GM20000 (cell line): ENCODE results near the gene IFITM10.
"Not testable (repeated sequence)": the region's sequence is repeated elsewhere in the genome, so short reads cannot be mapped to it uniquely, and the experiment has no call there.

Experiments
- DNase-seq: peaks from one replicate; pipeline ENCODE4 v3.0.0; 2012; ENCODE audit warnings: low spot score
- CTCF ChIP-seq: IDR thresholded peaks from 2 replicates; pipeline ENCODE4 v1.5.1; 2012; ENCODE audit warnings: mild to moderate bottlenecking, control low read depth; ENCODE audit errors: extremely low read depth, missing control alignments

Gene IFITM10

DNA sequence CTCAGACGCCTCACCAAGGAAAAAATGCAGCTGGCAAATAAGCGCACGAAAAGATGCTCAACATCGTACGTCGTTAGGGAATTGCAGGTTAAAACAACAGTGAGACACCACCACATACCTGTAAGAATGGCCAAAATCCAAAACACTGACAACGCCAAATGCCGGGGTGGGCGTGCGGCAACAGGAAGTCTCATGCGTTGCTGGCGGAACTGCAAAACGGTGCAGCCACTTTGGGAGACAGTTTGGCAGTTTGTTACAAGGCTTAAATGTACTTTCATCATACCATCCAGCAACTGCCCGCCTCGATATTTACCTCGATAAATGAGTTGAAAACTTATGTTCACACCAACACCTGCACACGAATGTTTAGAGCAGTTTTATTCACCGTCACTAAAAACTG, 20.9 kb upstream of the IFITM10 start:
- TF ChIP-seq CTCF: no peak
- DNase-seq: no peak

DNA sequence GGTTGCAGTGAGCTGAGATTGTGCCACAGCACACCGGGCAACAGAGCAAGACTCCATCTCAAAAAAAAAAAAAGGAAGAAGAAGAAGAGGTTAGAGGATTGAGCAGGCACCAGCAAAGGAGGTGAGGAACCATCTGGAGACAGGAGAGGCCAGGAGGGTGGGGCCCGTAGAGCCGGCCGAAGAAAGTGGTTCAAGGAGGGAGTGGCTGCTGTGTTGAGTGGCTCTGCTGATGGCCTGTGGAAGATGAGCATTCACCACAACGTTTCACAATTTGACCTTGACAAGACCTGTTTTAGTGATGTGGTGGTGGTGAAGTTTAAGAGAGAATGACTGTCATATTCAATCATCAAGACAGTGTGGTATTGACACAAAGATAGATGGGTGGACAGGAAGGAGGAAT, 20.1 kb upstream of the IFITM10 start:
- TF ChIP-seq CTCF: no peak
- no peak for DNase-seq

GRCh38 chr11:1770061-1770460, 19.7 kb upstream of the IFITM10 start:
- no peak for TF ChIP-seq CTCF
- DNase-seq: no peak

GRCh38 chr11:1769304-1769936, 19.0 kb upstream of the IFITM10 start:
- not testable (repeated sequence) for DNase-seq

GRCh38 chr11:1768141-1768469, 17.7 kb upstream of the IFITM10 start:
- TF ChIP-seq CTCF: no peak
- no peak for DNase-seq

- DNase-seq: no peak
- TF ChIP-seq CTCF: no peak
These were observed 17.2 kb upstream of the IFITM10 start for GRCh38 chr11:1767399-1768140.

DNA sequence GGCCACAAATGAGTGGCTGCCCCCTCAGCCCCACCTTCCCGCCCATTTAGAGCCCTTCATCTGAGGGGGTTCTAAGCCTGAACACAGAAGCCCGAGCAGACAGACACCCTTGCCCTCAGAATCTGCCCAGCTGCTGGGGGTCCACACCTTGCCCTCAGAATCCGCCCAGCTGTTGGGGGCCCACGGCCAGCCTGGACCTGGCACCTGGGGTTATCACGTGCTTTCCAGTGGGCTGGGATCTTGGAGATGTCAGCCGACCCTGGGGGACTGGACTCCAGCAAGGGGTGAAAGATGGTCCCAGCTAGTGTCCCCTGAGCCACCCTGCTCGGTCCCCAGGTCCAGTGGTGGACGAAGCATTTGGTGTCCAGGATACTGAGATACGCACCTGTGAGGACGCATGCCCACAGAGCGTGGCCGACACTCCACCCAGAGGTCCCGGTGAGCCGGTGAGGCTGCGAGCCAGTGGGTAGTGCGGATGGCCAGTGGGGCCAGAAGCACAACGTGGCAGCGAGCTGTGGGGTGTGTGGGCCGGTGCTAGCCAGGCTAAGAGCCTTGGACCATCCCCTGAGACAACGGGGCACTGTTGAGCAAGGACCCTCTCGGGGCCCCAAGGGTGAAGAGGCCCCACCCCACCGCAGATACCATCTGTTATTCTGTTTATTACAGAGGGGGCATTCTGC, 16.5 kb upstream of the IFITM10 start:
- no peak for TF ChIP-seq CTCF
- no peak for DNase-seq
